KMS-11 (cell line): ENCODE results near the gene STXBP6.

Source experiments
- H2AFZ ChIP-seq: fragments of 200-600 bp; sonication (generic); 2 replicates; pipeline ENCODE4 v1.6.1; 2016; ENCODE audit warnings: antibody characterized with exemption, mixed run types, low read depth
- H3K27ac ChIP-seq: fragments of 200-600 bp; sonication (generic); 2 replicates; pipeline ENCODE4 v1.6.1; 2016; ENCODE audit warnings: mild to moderate bottlenecking, mixed run types
- H3K27me3 ChIP-seq: fragments of 200-600 bp; sonication (generic); 2 replicates; pipeline ENCODE4 v1.6.1; 2017; ENCODE audit warnings: mild to moderate bottlenecking, low read depth, mixed run types, moderate library complexity; ENCODE audit not compliant: insufficient read depth
- H3K36me3 ChIP-seq: fragments of 200-600 bp; sonication (generic); 2 replicates; pipeline ENCODE4 v1.6.1; 2017; ENCODE audit warnings: mild to moderate bottlenecking, mixed run types; ENCODE audit not compliant: insufficient read depth
- H3K4me1 ChIP-seq: fragments of 200-600 bp; sonication (generic); 2 replicates; pipeline ENCODE4 v1.6.1; 2016; ENCODE audit warnings: mild to moderate bottlenecking, low read depth, mixed run types; ENCODE audit not compliant: poor library complexity, severe bottlenecking
- H3K4me2 ChIP-seq: fragments of 200-600 bp; sonication (generic); 2 replicates; pipeline ENCODE4 v1.7.0; 2016; ENCODE audit warnings: mild to moderate bottlenecking, mixed run types
- H3K4me3 ChIP-seq: fragments of 200-600 bp; sonication (generic); IDR thresholded peaks from 2 replicates; pipeline ENCODE4 v1.6.1; 2017; ENCODE audit warnings: low read depth, low read length, mixed read lengths; ENCODE audit not compliant: insufficient read depth
- H3K79me2 ChIP-seq: fragments of 200-600 bp; sonication (generic); 2 replicates; pipeline ENCODE4 v1.6.1; 2016; ENCODE audit warnings: low read depth, mixed run types; ENCODE audit not compliant: insufficient read depth
- H3K9ac ChIP-seq: fragments of 200-600 bp; sonication (generic); 2 replicates; pipeline ENCODE4 v1.6.1; 2016; ENCODE audit warnings: mild to moderate bottlenecking, mixed run types
- H4K20me1 ChIP-seq: fragments of 200-600 bp; sonication (generic); 2 replicates; pipeline ENCODE4 v1.6.1; 2016; ENCODE audit warnings: mild to moderate bottlenecking, mixed run types; ENCODE audit not compliant: insufficient read depth
- TF ChIP-seq, protein P1 (sequence below): fragments of 200-600 bp; sonication (generic); conservative IDR thresholded peaks from 2 replicates; pipeline ENCODE4 v1.6.1; 2017; ENCODE audit warnings: low read depth, mild to moderate bottlenecking, antibody characterized with exemption, low read length, moderate library complexity, mixed read lengths

The STXBP6 gene

GRCh38 chr14:24920265-24921075 is 129.5 kb downstream of the STXBP6 start:
- H4K20me1 ChIP-seq = no peaks in the 10 kb centered on the region
- H3K79me2 ChIP-seq = no peaks in the 10 kb centered on the region
- no peaks in the 10 kb centered on the region for H3K36me3 ChIP-seq
- H3K4me1 ChIP-seq = no peaks in the 10 kb centered on the region
- H3K27ac ChIP-seq = no peak overlapping the region
- no peaks in the 10 kb centered on the region for H3K27me3 ChIP-seq
- TF ChIP-seq, protein P1, sequence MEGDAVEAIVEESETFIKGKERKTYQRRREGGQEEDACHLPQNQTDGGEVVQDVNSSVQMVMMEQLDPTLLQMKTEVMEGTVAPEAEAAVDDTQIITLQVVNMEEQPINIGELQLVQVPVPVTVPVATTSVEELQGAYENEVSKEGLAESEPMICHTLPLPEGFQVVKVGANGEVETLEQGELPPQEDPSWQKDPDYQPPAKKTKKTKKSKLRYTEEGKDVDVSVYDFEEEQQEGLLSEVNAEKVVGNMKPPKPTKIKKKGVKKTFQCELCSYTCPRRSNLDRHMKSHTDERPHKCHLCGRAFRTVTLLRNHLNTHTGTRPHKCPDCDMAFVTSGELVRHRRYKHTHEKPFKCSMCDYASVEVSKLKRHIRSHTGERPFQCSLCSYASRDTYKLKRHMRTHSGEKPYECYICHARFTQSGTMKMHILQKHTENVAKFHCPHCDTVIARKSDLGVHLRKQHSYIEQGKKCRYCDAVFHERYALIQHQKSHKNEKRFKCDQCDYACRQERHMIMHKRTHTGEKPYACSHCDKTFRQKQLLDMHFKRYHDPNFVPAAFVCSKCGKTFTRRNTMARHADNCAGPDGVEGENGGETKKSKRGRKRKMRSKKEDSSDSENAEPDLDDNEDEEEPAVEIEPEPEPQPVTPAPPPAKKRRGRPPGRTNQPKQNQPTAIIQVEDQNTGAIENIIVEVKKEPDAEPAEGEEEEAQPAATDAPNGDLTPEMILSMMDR = no peak
- no peak overlapping the region for H2AFZ ChIP-seq
- no peak overlapping the region for H3K4me3 ChIP-seq
- no peak overlapping the region for H3K9ac ChIP-seq
- H3K4me2 ChIP-seq = no peak overlapping the region

GRCh38 chr14:24918822-24919221 is 131.1 kb downstream of the STXBP6 start:
- H3K27me3 ChIP-seq = no peaks in the 10 kb centered on the region
- H3K36me3 ChIP-seq = no peaks in the 10 kb centered on the region
- no peak overlapping the region for H3K4me2 ChIP-seq
- H3K79me2 ChIP-seq = no peaks in the 10 kb centered on the region
- H3K4me1 ChIP-seq = no peaks in the 10 kb centered on the region
- no peak overlapping the region for H2AFZ ChIP-seq
- no peak overlapping the region for H3K4me3 ChIP-seq
- no peaks in the 10 kb centered on the region for H4K20me1 ChIP-seq
- H3K9ac ChIP-seq = no peak overlapping the region
- TF ChIP-seq, protein P1 = no peak
- no peak overlapping the region for H3K27ac ChIP-seq

- Histone ChIP-seq H3K36me3 (no peaks in the 10 kb centered on the region), H3K9ac (no peak overlapping the region), H3K4me2 (no peak overlapping the region), H3K4me1 (no peaks in the 10 kb centered on the region), H3K27ac (no peak overlapping the region), H3K27me3 (no peaks in the 10 kb centered on the region), H2AFZ (no peak overlapping the region), H3K4me3 (no peak overlapping the region), H3K79me2 (no peaks in the 10 kb centered on the region), H4K20me1 (no peaks in the 10 kb centered on the region)
- TF ChIP-seq, protein P1 = no peak
Observed at GRCh38 chr14:24915958-24916595, 133.9 kb downstream of the STXBP6 start.

DNA sequence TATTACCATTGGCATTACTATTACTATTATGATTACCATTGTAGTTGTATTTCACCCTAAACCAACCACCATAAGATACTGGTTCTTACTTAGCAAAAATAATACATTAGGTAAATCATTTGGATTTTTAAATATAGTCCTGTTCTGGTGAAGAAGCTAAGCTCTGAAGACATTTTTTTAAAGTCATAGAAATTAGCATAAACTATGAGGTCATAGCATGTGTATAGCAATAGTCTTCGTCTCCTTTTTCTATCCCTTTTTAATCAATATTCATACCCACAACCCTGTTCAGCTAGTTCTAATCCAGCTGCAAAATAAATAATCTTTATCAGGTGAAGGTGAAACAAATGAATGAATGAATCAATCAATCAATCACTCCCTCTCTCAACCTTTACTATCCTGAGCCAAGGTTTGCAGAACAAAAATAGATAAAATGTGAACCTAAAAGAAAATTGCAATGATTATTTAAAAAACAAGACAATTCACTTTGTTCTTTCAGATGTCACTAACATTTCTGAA is 134.5 kb downstream of the STXBP6 start:
- no peaks in the 10 kb centered on the region for H4K20me1 ChIP-seq
- H3K79me2 ChIP-seq = no peaks in the 10 kb centered on the region
- no peaks in the 10 kb centered on the region for H3K36me3 ChIP-seq
- no peak overlapping the region for H2AFZ ChIP-seq
- H3K27me3 ChIP-seq = no peaks in the 10 kb centered on the region
- no peak overlapping the region for H3K27ac ChIP-seq
- no peak overlapping the region for H3K4me2 ChIP-seq
- TF ChIP-seq, protein P1 = no peak
- H3K4me1 ChIP-seq = no peaks in the 10 kb centered on the region
- H3K4me3 ChIP-seq = no peak overlapping the region
- no peak overlapping the region for H3K9ac ChIP-seq
